Liver (tissue), 3 donors: ENCODE data around the gene C1QTNF4.

Experiments
- FOXA1 ChIP-seq: IDR thresholded peaks from 2 replicates; pipeline ENCODE4 v1.6.1; 2016; ENCODE audit warnings: antibody characterized with exemption
- GABPA ChIP-seq, 2 donors: IDR thresholded peaks in 1 of 2; conservative IDR thresholded peaks in 1 of 2; 2 replicates each; pipeline ENCODE4 v1.6.1; 2016; ENCODE audit warnings: antibody characterized with exemption in 2 of 2, mild to moderate bottlenecking in 1 of 2, moderate library complexity in 1 of 2
- HNF4A ChIP-seq, 2 donors: conservative IDR thresholded peaks; 2 replicates each; pipeline ENCODE4 v1.6.1; 2016; ENCODE audit warnings: antibody characterized with exemption in 2 of 2, mild to moderate bottlenecking in 2 of 2
- HNF4G ChIP-seq: IDR thresholded peaks from 2 replicates; pipeline ENCODE4 v1.6.1; 2016; ENCODE audit warnings: antibody characterized with exemption
- NR2F2 ChIP-seq: IDR thresholded peaks from 2 replicates; pipeline ENCODE4 v1.6.1; 2016; ENCODE audit warnings: antibody characterized with exemption
- RAD21 ChIP-seq, 2 donors: IDR thresholded peaks; 2 replicates each; pipeline ENCODE4 v1.6.1; 2016; ENCODE audit warnings: antibody characterized with exemption in 2 of 2, mild to moderate bottlenecking in 2 of 2
- SP1 ChIP-seq: IDR thresholded peaks from 2 replicates; pipeline ENCODE4 v1.6.1; 2018; ENCODE audit warnings: antibody characterized with exemption, mild to moderate bottlenecking
- TAF1 ChIP-seq: conservative IDR thresholded peaks from 2 replicates; pipeline ENCODE4 v1.6.1; 2016; ENCODE audit warnings: antibody characterized with exemption, mild to moderate bottlenecking
- TF ChIP-seq, protein P1 (sequence below): fragments of 150-350 bp; IDR thresholded peaks from 2 replicates; pipeline ENCODE4 v1.5.1; 2017; ENCODE audit warnings: improper control_type of control experiment, low read depth, low read length; ENCODE audit not compliant: missing input control
- TF ChIP-seq, protein P2 (sequence below): IDR thresholded peaks from 2 replicates; pipeline ENCODE4 v1.6.1; 2016; ENCODE audit warnings: antibody characterized with exemption, mild to moderate bottlenecking
- TF ChIP-seq, protein P3 (sequence below): IDR thresholded peaks from 2 replicates; pipeline ENCODE4 v1.6.1; 2016; ENCODE audit warnings: antibody characterized with exemption
- donor health status: healthy.
- donor health status: healthy.

DNA sequence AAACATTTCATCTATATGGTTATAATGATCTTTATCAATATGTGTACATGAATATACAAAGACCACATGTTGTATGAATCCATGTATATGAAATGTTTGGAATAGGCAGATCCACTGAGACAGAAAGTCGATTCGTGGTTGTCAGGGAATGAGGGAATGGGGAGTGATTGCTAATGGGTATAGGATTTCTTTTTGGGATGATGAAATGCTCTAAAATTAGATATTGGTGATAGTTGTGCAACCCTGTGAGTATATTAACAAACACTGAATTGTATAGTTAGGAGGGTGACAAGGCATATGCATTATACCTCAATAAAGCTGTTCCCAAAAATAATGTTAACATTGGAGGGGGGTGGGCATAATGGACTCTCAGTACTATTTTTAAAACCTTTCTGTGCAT is 33.8 kb downstream of the C1QTNF4 start:
- TF ChIP-seq, protein P1, sequence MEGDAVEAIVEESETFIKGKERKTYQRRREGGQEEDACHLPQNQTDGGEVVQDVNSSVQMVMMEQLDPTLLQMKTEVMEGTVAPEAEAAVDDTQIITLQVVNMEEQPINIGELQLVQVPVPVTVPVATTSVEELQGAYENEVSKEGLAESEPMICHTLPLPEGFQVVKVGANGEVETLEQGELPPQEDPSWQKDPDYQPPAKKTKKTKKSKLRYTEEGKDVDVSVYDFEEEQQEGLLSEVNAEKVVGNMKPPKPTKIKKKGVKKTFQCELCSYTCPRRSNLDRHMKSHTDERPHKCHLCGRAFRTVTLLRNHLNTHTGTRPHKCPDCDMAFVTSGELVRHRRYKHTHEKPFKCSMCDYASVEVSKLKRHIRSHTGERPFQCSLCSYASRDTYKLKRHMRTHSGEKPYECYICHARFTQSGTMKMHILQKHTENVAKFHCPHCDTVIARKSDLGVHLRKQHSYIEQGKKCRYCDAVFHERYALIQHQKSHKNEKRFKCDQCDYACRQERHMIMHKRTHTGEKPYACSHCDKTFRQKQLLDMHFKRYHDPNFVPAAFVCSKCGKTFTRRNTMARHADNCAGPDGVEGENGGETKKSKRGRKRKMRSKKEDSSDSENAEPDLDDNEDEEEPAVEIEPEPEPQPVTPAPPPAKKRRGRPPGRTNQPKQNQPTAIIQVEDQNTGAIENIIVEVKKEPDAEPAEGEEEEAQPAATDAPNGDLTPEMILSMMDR = no peak
- TF ChIP-seq HNF4G (no peak), TAF1 (no peak), NR2F2 (no peak), GABPA (IDR thresholded peaks at IDR 0.05 in 1 of 2, conservative IDR thresholded peaks at IDR 0.05 in 1 of 2) (no peak), RAD21 (IDR thresholded peaks at IDR 0.05) (no peak), HNF4A (conservative IDR thresholded peaks at IDR 0.05) (no peak), SP1 (no peak), FOXA1 (no peak)
- TF ChIP-seq, protein P2, sequence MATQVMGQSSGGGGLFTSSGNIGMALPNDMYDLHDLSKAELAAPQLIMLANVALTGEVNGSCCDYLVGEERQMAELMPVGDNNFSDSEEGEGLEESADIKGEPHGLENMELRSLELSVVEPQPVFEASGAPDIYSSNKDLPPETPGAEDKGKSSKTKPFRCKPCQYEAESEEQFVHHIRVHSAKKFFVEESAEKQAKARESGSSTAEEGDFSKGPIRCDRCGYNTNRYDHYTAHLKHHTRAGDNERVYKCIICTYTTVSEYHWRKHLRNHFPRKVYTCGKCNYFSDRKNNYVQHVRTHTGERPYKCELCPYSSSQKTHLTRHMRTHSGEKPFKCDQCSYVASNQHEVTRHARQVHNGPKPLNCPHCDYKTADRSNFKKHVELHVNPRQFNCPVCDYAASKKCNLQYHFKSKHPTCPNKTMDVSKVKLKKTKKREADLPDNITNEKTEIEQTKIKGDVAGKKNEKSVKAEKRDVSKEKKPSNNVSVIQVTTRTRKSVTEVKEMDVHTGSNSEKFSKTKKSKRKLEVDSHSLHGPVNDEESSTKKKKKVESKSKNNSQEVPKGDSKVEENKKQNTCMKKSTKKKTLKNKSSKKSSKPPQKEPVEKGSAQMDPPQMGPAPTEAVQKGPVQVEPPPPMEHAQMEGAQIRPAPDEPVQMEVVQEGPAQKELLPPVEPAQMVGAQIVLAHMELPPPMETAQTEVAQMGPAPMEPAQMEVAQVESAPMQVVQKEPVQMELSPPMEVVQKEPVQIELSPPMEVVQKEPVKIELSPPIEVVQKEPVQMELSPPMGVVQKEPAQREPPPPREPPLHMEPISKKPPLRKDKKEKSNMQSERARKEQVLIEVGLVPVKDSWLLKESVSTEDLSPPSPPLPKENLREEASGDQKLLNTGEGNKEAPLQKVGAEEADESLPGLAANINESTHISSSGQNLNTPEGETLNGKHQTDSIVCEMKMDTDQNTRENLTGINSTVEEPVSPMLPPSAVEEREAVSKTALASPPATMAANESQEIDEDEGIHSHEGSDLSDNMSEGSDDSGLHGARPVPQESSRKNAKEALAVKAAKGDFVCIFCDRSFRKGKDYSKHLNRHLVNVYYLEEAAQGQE = no peak
- TF ChIP-seq, protein P3, sequence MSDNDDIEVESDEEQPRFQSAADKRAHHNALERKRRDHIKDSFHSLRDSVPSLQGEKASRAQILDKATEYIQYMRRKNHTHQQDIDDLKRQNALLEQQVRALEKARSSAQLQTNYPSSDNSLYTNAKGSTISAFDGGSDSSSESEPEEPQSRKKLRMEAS = no peak
